Measurements from ENCODE around the gene STK16. TPM values are rescaled to one million over a fixed set of nuclear protein-coding genes. Genes with fewer than 3 reads are reported as not detected.

STK16 gene
- total RNA-seq, 1 experiment from 2014 or later: 22.8 TPM

DNA sequence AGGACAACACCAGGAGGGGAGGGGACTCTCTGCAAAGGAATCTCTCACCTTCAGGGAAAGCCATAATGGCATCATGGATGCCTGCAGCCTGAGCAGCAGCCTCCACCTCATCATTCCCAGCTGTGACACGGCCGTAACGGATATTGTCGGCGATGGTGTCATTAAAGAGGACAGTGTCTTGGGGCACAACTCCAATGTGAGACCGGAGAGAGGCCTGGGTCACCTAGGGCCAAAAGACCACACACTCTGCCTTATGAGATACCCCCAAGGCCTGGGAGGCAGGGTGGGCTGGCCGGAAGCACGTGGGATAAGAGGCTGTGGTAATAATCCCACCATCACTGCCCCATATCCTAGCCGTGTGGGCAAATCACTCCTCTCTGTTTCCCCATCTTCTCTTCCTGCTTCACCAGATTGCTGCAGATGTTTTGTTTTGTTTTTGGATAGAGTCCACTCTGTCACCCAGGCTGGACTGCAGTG lies 34.4 kb upstream of the STK16 start:
- 0 out of 2 replicates have a peak, but pooled peaks cover 6% of the 10 kb centered on the region for H3K79me2 ChIP-seq (ENCODE audit: low read length)
- peaks cover 31% of the 10 kb centered on the region for H3K36me3 ChIP-seq (ENCODE audit: insufficient read depth, low read length)
- H4K20me1 ChIP-seq (ENCODE audit: insufficient read depth, low read depth, low read length): no peaks in the 10 kb centered on the region
- no peak overlapping the region for H3K9ac ChIP-seq (ENCODE audit: low read length)
- H2AFZ ChIP-seq (ENCODE audit: low read length): no peak overlapping the region
- no peaks in the 10 kb centered on the region for H3K27me3 ChIP-seq (ENCODE audit: low read length)
- no peaks in the 10 kb centered on the region for H3K9me2 ChIP-seq (replicated peaks; ENCODE audit: insufficient read depth, low read length)
- H3K4me3 ChIP-seq (ENCODE audit: low read length): no peak overlapping the region
- no peaks in the 10 kb centered on the region for H3K9me3 ChIP-seq (ENCODE audit: low read length)
- H3K4me2 ChIP-seq (ENCODE audit: low read depth, low read length, poor library complexity, severe bottlenecking): no peak overlapping the region
- DNase-seq: peak; percentile 32
- no peak overlapping the region for H3K27ac ChIP-seq (ENCODE audit: low read length)
- peaks cover 14% of the 10 kb centered on the region for H3K4me1 ChIP-seq (ENCODE audit: low read length)

DNA sequence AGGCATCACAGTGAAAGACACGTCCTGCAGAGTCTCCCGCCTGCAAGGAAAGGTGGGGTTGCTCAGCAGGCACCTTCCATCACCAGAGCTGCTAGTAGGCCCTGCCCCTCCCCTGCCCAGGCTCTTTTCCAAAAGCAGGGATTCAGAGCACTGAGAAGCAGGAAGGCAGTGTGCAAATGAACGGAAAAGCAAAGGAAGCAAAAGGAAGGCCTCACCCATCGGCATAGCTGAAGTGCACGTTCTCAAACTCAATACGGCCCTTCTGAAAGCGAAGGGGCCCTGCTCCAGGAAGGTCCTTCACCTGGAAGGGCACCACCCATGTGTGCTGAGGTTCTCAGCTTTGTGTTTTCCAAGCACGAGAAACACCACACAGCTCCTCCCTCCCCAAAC lies 32.3 kb upstream of the STK16 start:
- Histone ChIP-seq H2AFZ (ENCODE audit: low read length) (no peak overlapping the region), H3K27ac (ENCODE audit: low read length) (no peak overlapping the region), H3K79me2 (ENCODE audit: low read length) (peaks cover 22% of the 10 kb centered on the region), H3K36me3 (ENCODE audit: insufficient read depth, low read length) (peaks cover 31% of the 10 kb centered on the region), H3K9me2 (replicated peaks; ENCODE audit: insufficient read depth, low read length) (no peaks in the 10 kb centered on the region), H3K27me3 (ENCODE audit: low read length) (no peaks in the 10 kb centered on the region), H3K4me1 (ENCODE audit: low read length) (peaks cover 15% of the 10 kb centered on the region), H3K4me3 (ENCODE audit: low read length) (no peak overlapping the region), H3K4me2 (ENCODE audit: low read depth, low read length, poor library complexity, severe bottlenecking) (no peak overlapping the region), H3K9ac (ENCODE audit: low read length) (no peak overlapping the region), H4K20me1 (ENCODE audit: insufficient read depth, low read depth, low read length) (no peaks in the 10 kb centered on the region), H3K9me3 (ENCODE audit: low read length) (no peaks in the 10 kb centered on the region)
- DNase-seq: peak; percentile 6

DNA sequence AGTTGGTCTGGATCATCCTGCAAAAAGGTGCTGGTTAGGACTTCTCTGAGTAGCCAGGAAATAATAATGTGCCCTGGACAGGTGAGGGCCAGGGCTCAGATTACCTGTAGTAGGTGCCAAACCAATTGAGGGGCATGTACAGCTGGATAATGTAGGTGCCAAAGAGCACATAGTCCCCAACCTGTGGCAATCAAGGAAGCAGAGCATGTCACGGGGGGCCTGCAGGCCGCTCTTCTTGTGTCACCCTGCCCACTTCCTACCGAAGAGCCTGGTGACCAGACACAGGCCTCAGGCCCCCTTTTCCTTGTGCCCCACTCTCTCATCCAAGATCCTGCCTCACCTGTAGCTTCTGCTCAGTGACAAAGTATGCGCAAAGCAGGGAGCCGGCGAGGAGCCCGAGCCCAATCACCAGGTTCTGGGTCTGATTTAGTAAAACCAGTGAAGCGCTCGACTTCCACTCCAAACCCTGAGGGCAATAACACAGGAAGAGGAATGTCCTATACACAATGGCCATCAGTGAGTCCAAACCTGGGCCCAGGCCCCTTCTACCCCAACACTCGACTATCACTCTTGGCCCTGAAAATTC lies 31.7 kb upstream of the STK16 start:
- no peak overlapping the region for H2AFZ ChIP-seq (ENCODE audit: low read length)
- no peaks in the 10 kb centered on the region for H4K20me1 ChIP-seq (ENCODE audit: insufficient read depth, low read depth, low read length)
- H3K9me3 ChIP-seq (ENCODE audit: low read length): no peaks in the 10 kb centered on the region
- H3K9me2 ChIP-seq (replicated peaks; ENCODE audit: insufficient read depth, low read length): no peaks in the 10 kb centered on the region
- no peak overlapping the region for H3K9ac ChIP-seq (ENCODE audit: low read length)
- no peak overlapping the region for H3K4me2 ChIP-seq (ENCODE audit: low read depth, low read length, poor library complexity, severe bottlenecking)
- H3K4me3 ChIP-seq (ENCODE audit: low read length): no peak overlapping the region
- H3K79me2 ChIP-seq (ENCODE audit: low read length): peaks cover 27% of the 10 kb centered on the region
- H3K27ac ChIP-seq (ENCODE audit: low read length): no peak overlapping the region
- peaks cover 20% of the 10 kb centered on the region for H3K4me1 ChIP-seq (ENCODE audit: low read length)
- peak; percentile 16 for DNase-seq
- peaks cover 27% of the 10 kb centered on the region for H3K36me3 ChIP-seq (ENCODE audit: insufficient read depth, low read length)
- H3K27me3 ChIP-seq (ENCODE audit: low read length): no peaks in the 10 kb centered on the region

DNA sequence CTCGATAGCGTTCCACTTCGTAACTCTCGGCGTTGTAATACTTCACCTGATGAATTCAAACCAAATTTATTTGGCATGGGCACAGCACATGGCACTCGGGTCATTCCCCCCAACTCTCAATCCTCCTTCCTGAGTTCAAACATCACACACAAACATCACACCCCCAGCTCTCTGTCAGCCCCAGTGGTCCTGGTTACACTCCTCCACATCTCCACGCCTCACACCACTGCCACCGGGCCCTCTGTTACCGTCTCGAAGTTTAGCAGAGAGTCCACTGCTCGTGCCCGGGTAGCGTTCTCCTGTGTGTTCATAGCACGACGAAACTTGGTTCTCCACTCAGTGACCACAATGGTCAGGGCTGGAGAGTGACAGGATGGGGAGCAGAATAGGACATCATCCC lies 31.1 kb upstream of the STK16 start:
- H3K9me2 ChIP-seq (replicated peaks; ENCODE audit: insufficient read depth, low read length): no peaks in the 10 kb centered on the region
- no peak overlapping the region for H3K27ac ChIP-seq (ENCODE audit: low read length)
- H3K4me3 ChIP-seq (ENCODE audit: low read length): no peak overlapping the region
- no peaks in the 10 kb centered on the region for H4K20me1 ChIP-seq (ENCODE audit: insufficient read depth, low read depth, low read length)
- peaks cover 23% of the 10 kb centered on the region for H3K36me3 ChIP-seq (ENCODE audit: insufficient read depth, low read length)
- no peaks in the 10 kb centered on the region for H3K9me3 ChIP-seq (ENCODE audit: low read length)
- no peaks in the 10 kb centered on the region for H3K27me3 ChIP-seq (ENCODE audit: low read length)
- H3K79me2 ChIP-seq (ENCODE audit: low read length): peaks cover 27% of the 10 kb centered on the region
- H3K4me1 ChIP-seq (ENCODE audit: low read length): peaks cover 24% of the 10 kb centered on the region
- DNase-seq: no peak
- H2AFZ ChIP-seq (ENCODE audit: low read length): no peak overlapping the region
- H3K4me2 ChIP-seq (ENCODE audit: low read depth, low read length, poor library complexity, severe bottlenecking): no peak overlapping the region
- H3K9ac ChIP-seq (ENCODE audit: low read length): no peak overlapping the region

DNA sequence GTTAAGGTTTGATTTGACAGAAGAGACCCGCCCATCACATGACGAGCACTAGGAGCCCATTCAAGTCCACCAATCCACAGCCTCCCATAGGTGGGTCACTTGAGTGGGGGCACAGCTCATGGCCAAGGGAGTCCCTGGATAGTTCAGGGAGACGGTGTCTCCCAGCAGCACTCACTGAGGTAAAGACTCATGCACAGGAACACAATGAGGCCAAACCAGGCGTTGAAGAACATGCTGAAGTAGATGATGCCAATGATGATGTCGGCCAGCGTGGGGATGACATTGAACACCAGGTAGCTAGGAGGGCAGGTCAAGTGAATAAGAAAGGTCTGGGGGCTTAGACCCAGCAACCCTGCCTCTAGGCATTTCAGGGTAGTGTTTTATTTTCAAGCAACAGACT lies 30.5 kb upstream of the STK16 start:
- H3K27me3 ChIP-seq (ENCODE audit: low read length): no peaks in the 10 kb centered on the region
- H3K36me3 ChIP-seq (ENCODE audit: insufficient read depth, low read length): peaks cover 28% of the 10 kb centered on the region
- no peak for DNase-seq
- H3K9me2 ChIP-seq (replicated peaks; ENCODE audit: insufficient read depth, low read length): no peaks in the 10 kb centered on the region
- H3K9me3 ChIP-seq (ENCODE audit: low read length): no peaks in the 10 kb centered on the region
- no peak overlapping the region for H3K4me2 ChIP-seq (ENCODE audit: low read depth, low read length, poor library complexity, severe bottlenecking)
- peaks cover 27% of the 10 kb centered on the region for H3K79me2 ChIP-seq (ENCODE audit: low read length)
- H2AFZ ChIP-seq (ENCODE audit: low read length): no peak overlapping the region
- no peak overlapping the region for H3K27ac ChIP-seq (ENCODE audit: low read length)
- H3K4me1 ChIP-seq (ENCODE audit: low read length): peaks cover 26% of the 10 kb centered on the region
- H3K4me3 ChIP-seq (ENCODE audit: low read length): no peak overlapping the region
- H3K9ac ChIP-seq (ENCODE audit: low read length): no peak overlapping the region
- no peaks in the 10 kb centered on the region for H4K20me1 ChIP-seq (ENCODE audit: insufficient read depth, low read depth, low read length)

DNA sequence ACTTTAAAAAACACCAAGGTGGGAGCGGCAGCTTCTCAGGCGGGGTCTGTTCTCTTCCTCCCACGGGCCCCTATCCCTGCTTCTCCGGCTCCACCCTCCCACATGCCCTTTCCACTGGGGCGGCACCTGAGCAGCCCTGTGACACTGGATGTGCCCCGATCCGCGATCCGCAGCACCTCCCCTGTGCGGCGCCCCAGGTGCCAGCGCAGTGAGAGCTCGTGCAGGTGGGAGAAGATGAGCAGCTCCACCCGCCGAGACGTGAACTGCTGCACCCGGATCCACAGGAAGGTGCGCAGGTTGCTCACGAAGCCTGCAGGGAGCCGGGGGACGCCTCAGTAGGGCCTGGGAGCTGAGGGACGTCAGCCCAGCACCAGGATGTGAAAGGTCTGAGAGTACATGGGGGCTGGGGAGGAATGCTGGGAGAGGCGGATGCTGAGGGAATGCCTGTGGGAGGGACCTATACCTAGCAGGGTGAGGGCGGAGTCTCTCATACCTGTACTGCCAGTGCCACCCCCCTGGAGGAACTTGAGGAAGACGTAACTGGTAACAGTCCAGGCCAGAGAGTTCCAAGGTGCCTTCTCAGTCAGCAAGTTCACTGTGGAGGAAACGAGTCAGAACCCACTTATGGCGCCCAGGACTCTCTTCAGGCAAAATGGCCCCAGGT lies 29.3 kb upstream of the STK16 start:
- no peak overlapping the region for H3K4me2 ChIP-seq (ENCODE audit: low read depth, low read length, poor library complexity, severe bottlenecking)
- no peak overlapping the region for H3K9ac ChIP-seq (ENCODE audit: low read length)
- no peak overlapping the region for H2AFZ ChIP-seq (ENCODE audit: low read length)

DNA sequence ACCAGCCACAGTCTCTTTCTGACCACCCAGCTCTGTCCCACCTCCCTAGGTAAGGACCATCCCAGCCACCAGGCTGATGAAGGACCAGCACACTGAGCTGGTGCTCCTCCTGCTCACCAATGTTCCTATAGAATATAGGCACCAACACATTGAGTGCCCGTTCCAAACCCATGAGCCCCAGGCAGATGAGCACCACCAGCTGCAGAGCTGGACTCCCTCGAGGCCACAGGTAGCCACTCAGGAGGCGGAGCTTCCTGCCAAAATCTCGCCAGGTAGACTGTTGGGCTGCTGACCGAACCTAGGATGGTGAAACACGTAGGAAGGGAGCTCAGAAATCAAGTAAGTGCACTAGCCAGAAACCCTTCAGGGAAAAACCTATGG lies 28.8 kb upstream of the STK16 start:
- no peak overlapping the region for H2AFZ ChIP-seq (ENCODE audit: low read length)
- peaks cover 28% of the 10 kb centered on the region for H3K36me3 ChIP-seq (ENCODE audit: insufficient read depth, low read length)
- H3K4me1 ChIP-seq (ENCODE audit: low read length): peaks cover 26% of the 10 kb centered on the region
- no peak for DNase-seq
- no peak overlapping the region for H3K27ac ChIP-seq (ENCODE audit: low read length)
- H3K9me2 ChIP-seq (replicated peaks; ENCODE audit: insufficient read depth, low read length): no peaks in the 10 kb centered on the region
- no peaks in the 10 kb centered on the region for H4K20me1 ChIP-seq (ENCODE audit: insufficient read depth, low read depth, low read length)
- no peaks in the 10 kb centered on the region for H3K27me3 ChIP-seq (ENCODE audit: low read length)
- no peaks in the 10 kb centered on the region for H3K9me3 ChIP-seq (ENCODE audit: low read length)
- H3K9ac ChIP-seq (ENCODE audit: low read length): no peak overlapping the region
- H3K4me2 ChIP-seq (ENCODE audit: low read depth, low read length, poor library complexity, severe bottlenecking): no peak overlapping the region
- peaks cover 27% of the 10 kb centered on the region for H3K79me2 ChIP-seq (ENCODE audit: low read length)
- H3K4me3 ChIP-seq (ENCODE audit: low read length): no peak overlapping the region

More for the DNA sequence above, 29.3 kb upstream of the STK16 start:
- Histone ChIP-seq H3K9me2 (replicated peaks; ENCODE audit: insufficient read depth, low read length) (no peaks in the 10 kb centered on the region), H3K4me1 (ENCODE audit: low read length) (peaks cover 26% of the 10 kb centered on the region), H3K27ac (ENCODE audit: low read length) (no peak overlapping the region), H3K27me3 (ENCODE audit: low read length) (no peaks in the 10 kb centered on the region), H3K9me3 (ENCODE audit: low read length) (no peaks in the 10 kb centered on the region), H3K36me3 (ENCODE audit: insufficient read depth, low read length) (peaks cover 28% of the 10 kb centered on the region), H4K20me1 (ENCODE audit: insufficient read depth, low read depth, low read length) (no peaks in the 10 kb centered on the region), H3K79me2 (ENCODE audit: low read length) (peaks cover 27% of the 10 kb centered on the region), H3K4me3 (ENCODE audit: low read length) (no peak overlapping the region)
- no peak for DNase-seq

DNA sequence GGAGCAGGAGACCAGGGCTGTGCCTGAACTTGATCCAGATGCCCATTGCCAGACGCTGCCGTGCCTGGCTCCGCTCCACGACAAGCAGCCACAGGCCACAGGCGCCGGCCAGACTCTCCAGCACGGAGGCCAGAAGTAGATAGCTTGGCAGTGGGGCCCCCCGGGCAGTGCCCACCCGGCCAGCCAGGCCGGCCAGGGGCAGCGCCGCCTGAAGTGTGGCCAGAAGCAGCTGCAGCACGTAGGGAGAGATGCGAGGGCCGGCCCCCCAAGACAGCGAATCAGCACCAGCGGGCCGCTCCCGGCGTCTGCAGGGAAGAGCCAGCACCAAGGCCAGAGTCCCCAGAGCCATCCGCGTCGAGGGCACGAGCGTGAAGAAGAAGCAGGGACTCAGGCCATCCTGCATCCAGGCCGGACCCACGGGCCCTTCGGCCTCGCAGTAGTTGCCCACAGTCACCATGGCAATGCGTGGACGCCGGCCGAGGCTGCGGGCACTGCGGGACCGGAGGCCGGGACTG lies 27.0 kb upstream of the STK16 start:
- Histone ChIP-seq H3K27ac (ENCODE audit: low read length) (peak overlapping the region; percentile 51; the same call in 1 of the 2 replicates), H3K4me2 (ENCODE audit: low read depth, low read length, poor library complexity, severe bottlenecking) (peak overlapping the region; percentile 82), H3K36me3 (ENCODE audit: insufficient read depth, low read length) (peaks cover 24% of the 10 kb centered on the region; the same call in 1 of the 2 replicates), H2AFZ (ENCODE audit: low read length) (no peak overlapping the region), H3K79me2 (ENCODE audit: low read length) (peaks cover 27% of the 10 kb centered on the region), H3K9me3 (ENCODE audit: low read length) (no peaks in the 10 kb centered on the region), H3K4me1 (ENCODE audit: low read length) (peaks cover 26% of the 10 kb centered on the region), H3K9me2 (replicated peaks; ENCODE audit: insufficient read depth, low read length) (no peaks in the 10 kb centered on the region), H3K27me3 (ENCODE audit: low read length) (no peaks in the 10 kb centered on the region), H3K4me3 (ENCODE audit: low read length) (peak overlapping the region; percentile 75), H4K20me1 (ENCODE audit: insufficient read depth, low read depth, low read length) (no peaks in the 10 kb centered on the region), H3K9ac (ENCODE audit: low read length) (peak overlapping the region; percentile 80)
- DNase-seq: no peak

Data from Karpas-422 (cell line).